Mucosa of rectum (tissue), 2 donors: ENCODE results near the gene ITPR2.

Experiments used
- H3K27ac ChIP-seq, 2 donors: one replicate each; pipeline ENCODE4 v1.7.0; 2013; ENCODE audit warnings: inconsistent platforms in 2 of 2, low read depth in 2 of 2, low read length in 2 of 2
- H3K27me3 ChIP-seq, 2 donors: one replicate each; pipeline ENCODE4 v1.7.0; 2013; ENCODE audit warnings: low read length in 2 of 2; ENCODE audit not compliant: control insufficient read depth in 2 of 2, insufficient read depth in 2 of 2
- H3K36me3 ChIP-seq, 2 donors: one replicate each; pipeline ENCODE4 v1.7.0; 2013; ENCODE audit warnings: low read length in 2 of 2; ENCODE audit not compliant: control insufficient read depth in 2 of 2, insufficient read depth in 2 of 2
- H3K4me1 ChIP-seq, 2 donors: one replicate each; pipeline ENCODE4 v1.7.0; 2013; ENCODE audit warnings: low read length in 2 of 2, mild to moderate bottlenecking in 1 of 2; ENCODE audit not compliant: control insufficient read depth in 2 of 2, insufficient read depth in 2 of 2
- H3K4me3 ChIP-seq, 2 donors: one replicate each; pipeline ENCODE4 v1.7.0; 2013; ENCODE audit warnings: low read length in 2 of 2
- H3K9ac ChIP-seq, 2 donors: one replicate each; pipeline ENCODE4 v1.7.0; 2013; ENCODE audit warnings: low read length in 2 of 2, low read depth in 1 of 2, mild to moderate bottlenecking in 1 of 2
- H3K9me3 ChIP-seq, 2 donors: one replicate each; pipeline ENCODE4 v1.7.0; 2013; ENCODE audit warnings: low read length in 2 of 2; ENCODE audit not compliant: control insufficient read depth in 2 of 2
- donor health status: healthy.
- donor health status: Normal muscosa, but diverticular disease.

Gene ITPR2

GRCh38 chr12:26622601-26623000 is 210.4 kb downstream of the ITPR2 start:
- Histone ChIP-seq H3K9me3 (no peaks in the 10 kb centered on the region), H3K4me1 (no peaks in the 10 kb centered on the region), H3K36me3 (peaks cover 29 to 33% of the 10 kb centered on the region in 2 donors), H3K27me3 (no peaks in the 10 kb centered on the region), H3K27ac (no peak overlapping the region), H3K4me3 (no peak overlapping the region), H3K9ac (no peak overlapping the region)

GRCh38 chr12:26621932-26622331 is 211.1 kb downstream of the ITPR2 start:
- H3K36me3 ChIP-seq, result peaks cover 29 to 33% of the 10 kb centered on the region in 2 donors
- no peak overlapping the region for H3K4me3 ChIP-seq
- H3K4me1 ChIP-seq, result no peaks in the 10 kb centered on the region

GRCh38 chr12:26620907-26621306 is 212.1 kb downstream of the ITPR2 start:
- Histone ChIP-seq H3K4me1 (no peaks in the 10 kb centered on the region), H3K4me3 (no peak overlapping the region), H3K27me3 (no peaks in the 10 kb centered on the region), H3K27ac (no peak overlapping the region), H3K9me3 (no peaks in the 10 kb centered on the region), H3K9ac (no peak overlapping the region), H3K36me3 (peaks cover 29% of the 10 kb centered on the region in 2 donors)

More at GRCh38 chr12:26621932-26622331, 211.1 kb downstream of the ITPR2 start:
- Histone ChIP-seq H3K27me3 (no peaks in the 10 kb centered on the region), H3K27ac (no peak overlapping the region), H3K9me3 (no peaks in the 10 kb centered on the region), H3K9ac (no peak overlapping the region)

- Histone ChIP-seq H3K27me3 (no peaks in the 10 kb centered on the region), H3K27ac (no peak overlapping the region), H3K4me3 (no peak overlapping the region), H3K9ac (no peak overlapping the region), H3K4me1 (no peaks in the 10 kb centered on the region), H3K9me3 (no peaks in the 10 kb centered on the region), H3K36me3 (peaks cover 27 to 28% of the 10 kb centered on the region in 2 donors)
Observed at GRCh38 chr12:26617513-26617912, 215.5 kb downstream of the ITPR2 start.

- H3K9ac ChIP-seq, result no peak overlapping the region
- peaks cover 6 to 7% of the 10 kb centered on the region in 2 donors for H3K36me3 ChIP-seq
- H3K27ac ChIP-seq, result no peak overlapping the region
- H3K9me3 ChIP-seq, result no peaks in the 10 kb centered on the region
- no peak overlapping the region for H3K4me3 ChIP-seq
- no peaks in the 10 kb centered on the region for H3K27me3 ChIP-seq
- H3K4me1 ChIP-seq, result no peaks in the 10 kb centered on the region
Observed at GRCh38 chr12:26614011-26614616, 218.9 kb downstream of the ITPR2 start.

GRCh38 chr12:26612203-26612602 is 220.8 kb downstream of the ITPR2 start:
- Histone ChIP-seq H3K36me3 (peaks cover 0 to 5% of the 10 kb centered on the region in 2 donors), H3K27me3 (no peaks in the 10 kb centered on the region), H3K27ac (no peak overlapping the region), H3K9me3 (no peaks in the 10 kb centered on the region), H3K4me3 (no peak overlapping the region), H3K9ac (no peak overlapping the region), H3K4me1 (no peaks in the 10 kb centered on the region)

- peaks cover 0 to 5% of the 10 kb centered on the region in 2 donors for H3K36me3 ChIP-seq
- no peak overlapping the region for H3K9ac ChIP-seq
- no peak overlapping the region for H3K4me3 ChIP-seq
- no peak overlapping the region for H3K27ac ChIP-seq
- no peaks in the 10 kb centered on the region for H3K4me1 ChIP-seq
- no peaks in the 10 kb centered on the region for H3K27me3 ChIP-seq
- H3K9me3 ChIP-seq, result no peaks in the 10 kb centered on the region
Observed at GRCh38 chr12:26611598-26611997, 221.4 kb downstream of the ITPR2 start.

- Histone ChIP-seq H3K4me3 (no peak overlapping the region), H3K27ac (no peak overlapping the region), H3K27me3 (no peaks in the 10 kb centered on the region), H3K4me1 (no peaks in the 10 kb centered on the region), H3K9ac (no peak overlapping the region), H3K36me3 (peaks cover 0 to 5% of the 10 kb centered on the region in 2 donors), H3K9me3 (no peaks in the 10 kb centered on the region)
Observed at GRCh38 chr12:26610774-26611173, 222.2 kb downstream of the ITPR2 start.

GRCh38 chr12:26609986-26610385 is 223.0 kb downstream of the ITPR2 start:
- Histone ChIP-seq H3K27me3 (no peaks in the 10 kb centered on the region), H3K4me3 (no peak overlapping the region), H3K9me3 (no peaks in the 10 kb centered on the region), H3K27ac (no peak overlapping the region), H3K36me3 (peaks cover 0 to 5% of the 10 kb centered on the region in 2 donors), H3K9ac (no peak overlapping the region), H3K4me1 (no peaks in the 10 kb centered on the region)

- Histone ChIP-seq H3K4me3 (no peak overlapping the region), H3K27ac (no peak overlapping the region), H3K36me3 (peaks cover 0 to 5% of the 10 kb centered on the region in 2 donors), H3K9me3 (no peaks in the 10 kb centered on the region), H3K9ac (no peak overlapping the region), H3K4me1 (no peaks in the 10 kb centered on the region), H3K27me3 (no peaks in the 10 kb centered on the region)
Observed at GRCh38 chr12:26608706-26609105, 224.3 kb downstream of the ITPR2 start.
